HG02885 (cell line): Measurements from ENCODE around the gene NXNL1.
"Not testable (repeated sequence)": the region's sequence is repeated elsewhere in the genome, so short reads cannot be mapped to it uniquely, and the experiment has no call there.

Experiments used
- ATAC-seq: cut with Tn5 transposase; IDR thresholded peaks from one replicate; pipeline ENCODE4 v1.9.1; 2021; ENCODE audit warnings: mild to moderate bottlenecking; ENCODE audit not compliant: unreplicated experiment, poor library complexity

NXNL1 gene

DNA sequence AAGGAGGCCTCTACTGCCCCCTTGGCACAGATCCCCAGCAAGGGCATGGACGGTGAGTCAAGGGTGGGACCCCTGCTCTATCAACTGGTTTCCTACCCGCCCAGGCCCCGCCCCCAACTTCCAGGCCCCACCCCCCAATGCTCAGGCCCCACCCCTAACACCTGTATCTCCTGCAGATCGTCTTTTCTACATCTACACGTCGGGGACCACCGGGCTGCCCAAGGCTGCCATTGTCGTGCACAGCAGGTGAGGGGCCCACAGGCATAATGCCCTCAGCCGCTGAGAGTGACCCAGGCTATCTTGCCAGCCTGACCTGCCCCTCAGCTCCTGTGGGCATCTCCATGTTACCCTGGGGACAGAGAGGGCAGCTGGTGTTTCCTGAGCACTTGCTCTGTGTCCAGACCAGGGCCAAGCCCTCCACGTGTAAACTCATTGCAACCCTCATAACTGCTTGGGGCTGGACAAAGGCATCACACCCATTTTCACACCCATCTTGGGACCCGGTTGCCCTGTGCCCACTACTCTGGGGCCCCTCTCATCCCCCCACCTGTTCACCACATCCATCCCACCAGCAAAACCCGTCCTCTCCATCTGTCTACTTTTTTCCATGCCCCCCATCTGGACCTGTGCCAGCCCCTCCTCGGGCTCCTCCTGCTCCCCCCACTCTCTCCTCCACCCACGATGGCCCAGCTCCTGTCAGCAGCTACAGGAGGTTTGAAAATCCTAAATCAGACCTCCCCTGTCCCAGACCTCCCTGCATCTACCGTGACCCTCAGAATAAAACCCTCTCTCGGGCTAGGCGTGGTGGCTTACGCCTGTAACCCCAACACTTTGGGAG is 26.8 kb upstream of the NXNL1 start:
- ATAC-seq, result no peak

DNA sequence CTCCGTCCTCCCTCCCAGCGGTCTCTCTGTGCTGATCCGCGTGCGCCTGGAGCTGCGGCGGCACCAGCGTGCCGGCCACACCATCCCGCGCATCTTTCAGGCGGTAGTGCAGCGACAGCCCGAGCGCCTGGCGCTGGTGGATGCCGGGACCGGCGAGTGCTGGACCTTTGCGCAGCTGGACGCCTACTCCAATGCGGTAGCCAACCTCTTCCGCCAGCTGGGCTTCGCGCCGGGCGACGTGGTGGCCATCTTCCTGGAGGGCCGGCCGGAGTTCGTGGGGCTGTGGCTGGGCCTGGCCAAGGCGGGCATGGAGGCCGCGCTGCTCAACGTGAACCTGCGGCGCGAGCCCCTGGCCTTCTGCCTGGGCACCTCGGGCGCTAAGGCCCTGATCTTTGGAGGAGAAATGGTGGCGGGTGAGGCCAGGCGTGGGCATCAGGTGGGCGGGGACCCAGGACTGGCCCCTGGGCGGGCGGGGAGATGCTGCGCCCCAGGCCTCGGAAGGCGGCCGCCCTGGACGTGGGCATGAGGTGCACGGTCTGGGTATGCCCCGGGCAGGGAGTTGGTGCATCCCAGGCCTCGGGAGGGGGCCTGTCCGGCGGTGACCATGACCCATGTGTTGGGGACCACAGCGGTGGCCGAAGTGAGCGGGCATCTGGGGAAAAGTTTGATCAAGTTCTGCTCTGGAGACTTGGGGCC is 26.0 kb upstream of the NXNL1 start:
- no peak for ATAC-seq

DNA sequence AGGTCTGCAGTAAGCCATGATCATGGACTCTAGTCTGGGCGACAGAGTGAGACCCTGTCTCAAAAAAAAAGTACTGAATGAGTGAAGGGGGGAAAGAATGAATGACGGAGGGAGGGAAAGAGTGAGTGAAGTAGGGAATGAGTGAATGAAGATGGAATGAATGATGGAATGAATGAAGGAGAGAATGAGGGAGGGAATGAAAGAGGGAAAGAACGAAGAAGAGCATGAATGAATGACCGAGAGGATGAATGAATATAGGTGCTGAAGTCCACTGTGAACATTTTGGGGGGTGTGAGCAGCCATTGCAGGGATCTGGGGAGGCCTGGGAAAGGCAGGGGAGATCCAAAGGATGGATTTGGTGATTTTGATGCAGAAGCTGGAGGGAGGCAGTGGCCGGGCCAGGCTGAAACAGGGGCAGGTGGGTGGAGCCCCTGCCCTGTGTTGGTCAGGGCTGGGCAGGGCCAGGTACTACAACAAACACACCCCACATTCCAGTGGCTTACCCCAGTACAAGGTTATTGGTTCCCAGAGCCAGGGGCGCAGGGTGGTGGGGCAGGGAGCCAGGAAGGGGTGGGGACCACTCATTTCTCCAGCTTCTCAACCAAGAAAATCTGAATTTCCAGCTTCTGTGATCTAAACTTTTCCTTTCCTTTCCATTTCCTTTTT is 23.9 kb upstream of the NXNL1 start:
- no peak for ATAC-seq

DNA sequence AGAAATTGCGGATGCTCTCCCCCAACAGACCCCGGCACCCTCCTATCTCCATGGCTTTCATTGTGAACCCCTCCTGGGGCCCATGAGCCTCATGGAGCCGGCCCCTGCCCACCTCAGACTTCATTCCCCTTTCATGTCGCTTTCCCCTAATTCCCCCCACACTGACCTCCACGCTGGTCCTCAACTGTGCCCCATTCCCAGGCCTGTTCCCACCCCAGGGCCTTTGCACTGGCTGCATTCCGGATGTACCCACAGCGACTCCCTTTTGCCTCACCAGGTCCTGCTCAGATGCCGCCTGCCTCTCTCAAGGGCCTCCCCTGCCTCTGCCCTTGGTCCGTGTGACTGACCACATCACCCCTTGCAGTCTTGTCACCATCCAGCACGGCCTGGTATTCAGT is 22.9 kb upstream of the NXNL1 start:
- ATAC-seq, result no peak

DNA sequence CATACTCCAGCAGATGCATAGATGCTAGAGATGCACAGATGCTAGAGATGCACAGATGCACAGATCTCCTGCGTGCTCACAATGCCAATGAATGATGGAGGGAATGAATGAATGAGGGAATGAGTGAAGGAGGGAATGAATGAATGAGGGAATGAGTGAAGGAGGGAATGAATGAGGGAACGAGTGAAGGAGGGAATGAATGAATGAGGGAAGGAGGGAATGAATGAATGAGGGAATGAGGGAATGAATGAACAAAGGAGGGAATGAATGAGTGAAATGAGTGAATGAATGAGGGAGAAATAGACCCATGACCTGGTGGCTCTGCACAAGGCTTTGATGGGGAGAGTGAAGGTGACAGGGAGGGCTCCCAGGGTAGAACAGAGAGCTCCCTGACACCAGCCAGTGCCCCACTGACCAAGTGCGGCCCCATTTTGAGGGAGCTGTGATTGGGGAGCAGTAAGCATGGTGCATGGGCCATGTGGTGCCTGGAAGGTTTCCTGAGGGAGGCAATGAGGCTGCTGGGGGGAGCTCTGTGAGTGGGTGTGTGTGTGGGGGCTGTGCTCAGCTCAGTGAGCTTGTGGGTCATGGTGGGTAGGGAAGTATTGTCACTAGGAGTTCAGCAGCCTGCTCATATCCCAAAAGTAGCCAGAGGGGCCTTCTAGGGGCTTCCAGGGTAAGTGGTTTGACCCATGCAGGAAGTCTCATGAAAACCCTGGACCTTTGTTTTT is 22.3 kb upstream of the NXNL1 start:
- no peak for ATAC-seq

DNA sequence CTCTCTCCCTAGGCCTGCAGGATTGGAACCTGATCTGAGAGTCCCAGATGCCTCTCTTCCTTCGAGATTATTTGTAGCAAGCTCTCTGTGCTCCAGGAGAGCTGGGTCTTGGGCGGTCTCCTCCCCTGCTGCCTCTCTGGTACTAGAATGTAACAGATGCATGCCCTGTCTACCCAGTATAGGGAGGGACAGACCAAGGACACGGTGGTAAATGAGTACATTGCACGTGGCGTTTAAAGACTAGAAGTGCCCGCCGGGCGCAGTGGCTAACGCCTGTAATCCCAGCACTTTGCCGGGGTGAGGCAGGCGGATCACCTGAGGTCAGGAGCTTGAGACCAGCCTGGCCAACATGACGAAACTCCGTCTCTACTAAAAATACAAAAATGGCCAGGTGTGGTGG is 21.3 kb upstream of the NXNL1 start:
- ATAC-seq, result no peak

DNA sequence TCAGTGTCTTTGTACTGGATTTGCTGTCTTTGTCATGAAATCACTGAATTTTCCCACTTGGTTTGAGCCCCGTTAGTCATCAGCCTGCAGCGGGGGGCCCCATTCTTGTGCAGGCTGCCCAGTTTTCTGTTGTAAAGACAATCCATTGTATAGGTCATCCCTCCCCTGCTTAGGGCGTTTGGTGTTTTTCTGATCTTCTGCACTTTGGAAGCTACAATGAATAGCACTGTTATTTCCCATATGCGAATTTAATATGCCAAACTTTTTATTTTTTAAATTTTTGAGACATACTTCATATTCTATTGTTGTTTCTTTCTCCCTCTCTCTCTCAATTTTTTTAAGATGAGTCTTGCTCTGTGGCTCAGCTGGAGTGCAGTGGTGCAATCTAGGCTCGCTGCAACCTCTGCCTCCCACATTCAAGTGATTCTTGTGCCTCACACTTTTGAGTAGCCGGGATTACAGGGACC is 18.6 kb upstream of the NXNL1 start:
- no peak for ATAC-seq

DNA sequence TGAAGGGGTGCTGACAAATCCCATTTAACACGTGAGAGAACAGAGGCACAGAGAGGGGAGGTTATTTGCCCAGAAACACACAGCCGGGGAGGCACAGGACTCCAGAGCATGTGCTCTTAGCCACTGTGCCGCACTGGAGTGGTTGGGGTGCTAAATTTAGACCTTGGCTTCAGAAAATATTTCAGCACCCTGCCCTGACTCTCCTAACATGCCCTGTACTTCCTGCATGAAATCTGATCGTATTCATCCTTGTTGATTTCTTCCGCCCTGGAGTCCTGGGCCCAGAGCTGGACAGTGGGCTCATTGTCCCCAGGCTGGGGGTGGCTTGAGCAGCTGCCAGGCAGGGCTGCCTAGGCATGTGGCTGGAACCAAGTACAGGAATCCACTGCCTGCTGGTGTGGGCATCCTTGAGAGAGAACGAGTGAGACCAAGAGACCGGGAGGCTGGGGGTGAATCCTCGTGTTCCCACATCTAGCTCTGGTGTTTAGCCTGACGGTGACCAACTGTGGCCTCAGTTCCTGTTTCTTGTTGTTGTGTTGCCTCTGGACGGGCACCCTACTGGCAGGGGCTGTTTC is 14.9 kb upstream of the NXNL1 start:
- ATAC-seq, result no peak

DNA sequence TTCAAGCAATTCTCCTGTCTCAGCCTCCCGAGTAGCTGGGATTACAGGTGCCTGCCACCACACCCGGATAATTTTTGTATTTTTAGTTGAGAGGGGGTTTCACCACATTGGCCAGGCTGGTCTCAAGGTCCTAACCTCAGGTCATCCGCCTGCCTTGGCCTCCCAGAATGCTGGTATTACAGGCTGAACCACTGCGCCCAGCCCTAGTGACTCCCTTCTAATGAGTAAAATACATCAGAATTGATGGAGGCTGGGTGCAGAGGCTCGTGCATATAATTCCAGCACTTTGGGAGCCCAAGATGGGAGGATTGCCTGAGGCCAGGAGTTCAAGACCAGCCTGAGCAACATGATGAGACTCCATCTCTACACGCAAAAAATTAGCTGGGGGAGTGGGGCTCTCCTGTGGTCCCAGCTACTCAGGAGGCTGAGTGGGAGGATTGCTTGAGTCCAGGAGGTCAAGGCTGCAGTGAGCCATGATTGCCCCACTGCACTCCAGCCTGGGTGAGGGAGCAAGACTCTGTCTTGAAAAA is 14.3 kb upstream of the NXNL1 start:
- ATAC-seq, result not testable (repeated sequence)

DNA sequence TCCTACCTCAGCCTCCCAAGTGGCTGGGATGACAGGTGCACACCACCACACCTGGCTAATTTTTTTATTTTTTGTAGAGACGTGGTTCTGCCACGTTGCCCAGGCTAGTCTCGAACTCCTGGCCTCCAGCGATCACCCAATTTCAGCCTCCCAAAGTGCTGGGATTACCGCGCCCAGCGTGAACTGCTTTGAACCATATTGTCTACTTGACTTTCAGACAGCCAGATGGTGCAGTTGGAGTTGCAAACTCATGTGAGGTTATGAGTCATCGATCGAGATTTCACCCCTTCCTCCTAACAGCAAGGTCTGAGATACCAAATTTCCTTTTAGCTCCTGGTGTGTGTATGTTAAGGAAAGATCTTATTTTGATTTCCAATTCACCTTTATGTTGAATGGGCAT is 12.3 kb upstream of the NXNL1 start:
- no peak for ATAC-seq

DNA sequence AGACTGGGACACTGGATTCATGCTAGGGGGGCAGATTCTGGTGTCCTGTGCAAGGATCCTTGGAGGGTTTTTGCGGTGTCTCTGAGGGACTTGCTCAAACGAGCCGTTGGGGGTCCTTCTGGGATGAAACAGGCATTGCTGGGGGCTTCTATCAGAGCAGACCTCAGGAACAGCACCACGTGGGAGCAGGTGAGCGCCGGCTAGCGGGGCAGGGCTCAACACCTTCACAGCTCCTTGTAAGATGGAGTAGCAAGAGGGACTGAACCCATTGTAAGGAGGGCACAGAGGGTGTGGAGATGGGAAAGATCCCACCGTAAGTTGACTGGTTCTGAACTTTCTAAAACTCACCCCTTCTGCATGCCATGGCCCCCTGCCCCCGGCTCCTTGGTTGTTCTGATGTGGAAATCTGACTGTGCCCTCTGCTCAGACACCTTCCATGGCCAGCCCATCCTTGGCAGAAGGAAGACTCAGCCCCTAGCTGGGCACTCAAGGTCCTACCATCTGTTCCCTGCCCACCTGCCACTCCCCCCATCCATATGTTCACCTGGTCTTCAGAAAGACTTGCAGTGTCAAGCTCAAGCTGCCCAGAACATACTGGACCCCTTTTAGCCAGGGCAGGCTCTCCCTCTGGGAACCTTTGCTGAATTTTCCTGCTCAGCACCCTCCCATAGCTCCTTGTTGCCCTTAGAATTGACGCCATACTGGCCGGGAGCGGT is 10.8 kb upstream of the NXNL1 start:
- no peak for ATAC-seq

DNA sequence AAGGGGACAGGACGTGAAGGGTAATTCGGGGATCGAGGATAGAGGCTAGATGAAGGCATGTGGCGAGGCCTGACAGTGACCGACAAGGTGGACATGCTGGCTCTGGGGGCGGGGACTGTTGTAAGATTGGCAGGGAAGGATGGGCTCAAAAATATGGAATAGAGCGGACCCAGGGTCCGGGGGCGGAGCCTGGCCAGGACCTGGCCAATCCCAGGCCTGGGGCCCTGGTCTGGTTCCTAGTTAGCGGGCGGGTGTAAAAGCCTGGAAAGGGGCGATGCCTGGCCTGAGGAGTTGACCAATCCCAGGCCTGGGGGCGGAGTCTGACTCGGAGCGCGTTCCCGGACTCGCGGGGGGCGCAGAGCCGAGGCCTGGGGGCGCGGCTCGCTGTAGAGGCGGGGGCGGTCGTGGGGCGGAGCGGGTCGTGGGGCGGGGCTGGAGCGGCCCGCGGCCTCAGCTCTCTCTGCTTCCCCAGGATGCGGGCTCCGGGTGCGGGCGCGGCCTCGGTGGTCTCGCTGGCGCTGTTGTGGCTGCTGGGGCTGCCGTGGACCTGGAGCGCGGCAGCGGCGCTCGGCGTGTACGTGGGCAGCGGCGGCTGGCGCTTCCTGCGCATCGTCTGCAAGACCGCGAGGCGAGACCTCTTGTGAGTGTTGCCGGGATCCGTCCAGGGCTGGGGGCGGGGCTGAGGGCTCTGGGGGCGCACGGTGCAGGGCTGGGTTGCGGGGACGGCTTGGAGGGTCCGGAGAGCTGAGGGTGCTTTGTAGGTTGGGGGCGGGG is 9.5 kb upstream of the NXNL1 start, which contains the start of gene SLC27A1:
TSS of gene SLC27A1 (plus strand) at position 457 of the 774 bp plus-strand sequence. CDS start at position 474, 17 bp downstream.
- peak; percentile 79 for ATAC-seq

DNA sequence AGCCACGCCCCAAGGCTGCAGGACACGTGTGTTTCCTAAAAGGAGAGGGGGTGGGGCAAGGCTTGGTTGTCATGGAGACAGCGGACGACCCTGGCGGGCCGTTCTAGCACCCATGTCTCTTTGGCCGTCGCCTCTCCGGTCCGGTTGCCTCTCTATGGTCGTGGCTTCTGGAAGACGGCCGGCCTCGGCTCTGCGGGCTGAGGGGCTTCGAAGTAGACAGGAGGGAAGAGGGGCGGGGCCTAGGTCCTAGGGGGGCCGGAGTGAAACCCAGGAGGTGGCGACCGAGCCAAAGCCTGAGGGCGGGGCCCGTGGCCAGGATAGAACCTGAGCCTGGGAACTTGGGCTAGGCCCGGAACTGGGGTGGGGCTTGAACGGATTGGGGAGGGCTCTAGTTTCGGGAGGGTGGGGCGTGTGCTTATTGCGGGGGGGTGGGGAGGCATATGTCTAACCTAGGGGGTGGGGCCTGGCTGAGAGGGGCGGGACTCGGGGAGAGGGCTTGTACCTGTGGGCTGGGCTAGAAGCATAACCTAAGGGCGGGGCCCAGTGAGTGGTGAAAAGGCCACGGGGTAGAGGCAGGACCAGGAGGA is 8.8 kb upstream of the NXNL1 start:
- ATAC-seq, result peak; percentile 54

DNA sequence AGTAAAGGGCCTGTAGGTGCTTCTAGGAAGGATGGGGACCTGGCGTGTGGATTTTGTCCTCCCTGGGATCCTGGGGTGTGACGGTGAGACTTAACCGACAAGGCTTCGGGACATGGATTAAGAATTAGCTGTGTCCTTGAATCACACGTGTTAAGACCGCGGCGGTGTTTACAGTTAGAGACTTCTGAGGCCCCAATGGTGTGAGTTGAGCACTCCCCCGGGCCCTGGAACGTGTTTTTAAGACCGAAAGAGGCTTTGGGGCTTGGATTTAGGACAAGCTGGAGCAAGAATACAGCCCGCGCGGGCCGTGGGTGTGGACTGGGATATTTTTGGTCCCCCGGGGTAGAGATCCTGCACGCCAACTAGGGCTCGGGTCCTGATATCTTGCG is 8.4 kb upstream of the NXNL1 start:
- ATAC-seq, result no peak

DNA sequence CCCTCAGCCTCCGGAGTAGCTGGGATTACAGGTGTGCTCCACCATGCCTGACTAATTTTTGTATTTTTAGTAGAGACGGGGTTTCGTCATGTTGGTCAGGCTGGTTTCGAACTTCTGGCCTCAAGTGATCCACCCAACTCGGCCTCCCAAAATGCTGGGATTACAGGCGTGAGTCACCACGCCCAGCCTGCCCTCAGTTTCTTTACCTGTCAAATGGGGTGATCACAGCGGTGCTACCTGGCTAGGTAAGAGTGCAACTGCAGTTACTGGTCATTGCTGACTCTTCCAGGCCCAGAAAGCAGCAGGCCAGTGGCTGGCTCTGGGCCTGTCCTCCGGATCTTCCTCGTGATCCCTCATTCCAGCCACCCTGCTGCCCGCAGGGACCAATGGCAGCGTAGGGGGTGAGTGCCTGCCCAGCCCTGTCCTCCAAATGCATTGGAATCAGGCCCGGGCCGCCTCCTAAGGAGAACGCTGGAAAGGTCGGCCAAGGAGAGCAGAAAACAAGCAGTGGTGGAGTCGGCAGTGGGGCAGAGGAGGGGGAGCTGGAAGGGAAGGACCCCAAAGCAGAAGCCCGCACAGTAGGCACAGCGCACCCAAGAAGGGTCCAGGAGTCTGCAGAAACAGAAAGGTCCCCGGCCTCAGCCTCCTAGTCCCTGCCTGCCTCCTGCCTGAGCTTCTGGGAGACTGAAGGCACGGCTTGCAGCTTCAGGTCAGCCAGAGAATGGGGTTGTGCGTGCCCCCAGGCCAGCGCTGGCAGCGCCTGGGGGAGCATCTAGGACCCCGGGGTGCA is 7.8 kb upstream of the NXNL1 start:
- no peak for ATAC-seq

DNA sequence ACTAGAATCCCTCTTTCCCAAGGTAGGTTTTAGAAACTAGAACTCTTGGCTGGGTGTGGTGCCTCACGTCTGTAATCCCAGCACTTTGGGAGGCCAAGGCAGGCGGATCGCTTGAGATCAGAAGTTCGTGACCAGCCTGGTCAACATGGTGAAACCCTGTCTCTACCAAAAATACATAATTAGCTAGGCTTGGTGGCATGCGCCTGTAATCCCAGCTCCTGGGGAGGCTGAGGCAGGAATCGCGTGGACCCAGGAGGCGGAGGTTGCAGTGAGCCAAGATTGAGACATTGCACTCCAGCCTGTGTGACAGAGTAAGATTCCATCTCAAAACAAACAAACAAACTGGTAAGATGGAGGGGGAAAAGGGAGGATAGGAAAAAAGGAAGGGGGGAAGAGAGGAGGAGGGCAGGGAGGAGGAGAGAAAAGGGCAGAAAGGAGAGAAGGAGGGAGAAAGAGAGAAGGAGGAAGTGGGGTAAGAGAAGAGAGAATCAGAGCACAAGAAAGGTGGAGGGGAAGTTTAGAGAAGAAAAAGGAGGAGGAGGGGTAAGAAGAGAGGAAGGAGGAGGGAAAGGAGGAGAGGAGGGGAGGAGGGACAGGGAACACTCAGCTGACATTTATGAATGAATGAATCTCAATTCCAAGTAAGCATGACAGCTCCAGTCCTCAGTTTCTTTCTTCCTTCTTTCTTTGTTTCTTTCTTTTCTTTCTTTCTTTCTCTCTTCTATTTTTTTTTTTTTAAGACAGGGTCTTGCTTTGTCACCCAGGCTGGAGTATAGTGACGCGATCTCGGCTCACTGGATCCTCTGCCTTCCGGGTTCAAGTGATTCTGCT is 7.0 kb upstream of the NXNL1 start:
- no peak for ATAC-seq

DNA sequence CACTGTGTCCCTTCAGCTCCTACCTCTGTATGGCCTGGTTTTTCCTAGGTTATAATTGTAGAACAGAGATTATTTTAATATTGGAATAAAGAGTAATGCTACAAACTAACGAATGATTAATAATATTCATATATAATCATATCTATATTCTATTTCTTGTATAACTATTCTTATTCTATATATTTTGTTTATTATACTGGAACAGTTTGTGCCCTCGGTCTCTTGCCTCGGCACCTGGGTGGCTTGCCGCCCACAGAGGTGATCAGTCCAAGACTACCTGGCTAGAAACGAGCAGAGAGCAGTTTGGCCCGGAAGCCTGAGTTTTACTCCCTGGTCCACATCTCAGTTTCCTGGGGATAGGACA is 5.7 kb upstream of the NXNL1 start:
- ATAC-seq, result no peak
